ENCODE results near the gene TBL1X. TPM values are rescaled to one million over a fixed set of nuclear protein-coding genes. Genes with fewer than 3 reads are reported as not detected.

The TBL1X gene
- total RNA-seq, 5 donors from 2014 or later (not counting 1 experiment from before 2014, with no cell fraction given), result 21.0 to 50.8 (median 40.5) TPM

DNA sequence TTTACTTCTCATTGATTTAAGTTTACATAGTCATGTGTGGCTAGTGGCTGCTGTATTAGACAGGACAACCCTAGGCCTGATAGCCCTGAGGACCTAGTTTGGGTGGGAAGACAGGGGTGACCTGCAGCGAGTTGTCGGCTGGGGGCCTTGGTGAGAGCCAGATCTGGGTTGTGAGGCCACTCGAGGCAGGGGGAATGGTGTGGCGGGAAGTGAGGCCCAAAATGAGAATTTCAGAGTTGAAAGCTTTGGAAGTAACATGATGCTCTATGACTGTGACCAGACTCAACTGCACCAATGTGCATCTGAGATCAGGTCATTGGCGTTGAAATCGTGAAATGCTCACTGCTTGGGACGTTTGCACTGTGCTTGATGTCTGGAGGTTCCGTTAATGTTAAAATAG, 72.9 kb downstream of the TBL1X start:
- Histone ChIP-seq H3K9me3 (no peaks in the 10 kb centered on the region), H3K4me1 (ENCODE audit: control insufficient read depth in 1 of 2, extremely low read depth in 1 of 2, insufficient read depth in 2 of 2, low read length in 2 of 2) (peaks cover 3 to 15% of the 10 kb centered on the region in 2 experiments), H3K27ac (ENCODE audit: low read length) (no peak overlapping the region), H3K27me3 (replicated peaks in 1 of 2; ENCODE audit: control insufficient read depth in 2 of 2, extremely low read depth in 1 of 2, insufficient read depth in 2 of 2, low read length in 1 of 2) (no peaks in the 10 kb centered on the region), H3K4me3 (ENCODE audit: control insufficient read depth in 1 of 2, extremely low read depth in 1 of 2, low read length in 1 of 2) (no peak overlapping the region), H3K36me3 (ENCODE audit: control insufficient read depth in 2 of 2, extremely low read depth in 1 of 2, insufficient read depth in 1 of 2, low read length in 1 of 2) (no peaks in the 10 kb centered on the region)
- H3K27ac Mint-ChIP-seq, result no peak overlapping the region
- CTCF ChIA-PET, result no interaction called here
- ATAC-seq (replicated peaks in 1 of 4), result no peak
- no peaks in the 10 kb centered on the region for H3K9me3 Mint-ChIP-seq
- H3K27me3 Mint-ChIP-seq, result no peaks in the 10 kb centered on the region
- H3K4me1 Mint-ChIP-seq, result peaks cover 24 to 57% (median 54%) of the 10 kb centered on the region in 3 donors
- 92% methylated on average over 2 of the region's 8 CpGs for WGBS (ENCODE audit: insufficient coverage)
- H3K36me3 Mint-ChIP-seq, result peaks cover 19% of the 10 kb centered on the region
- POLR2A ChIA-PET, result no interaction called here
- no peak overlapping the region for H3K4me3 Mint-ChIP-seq
- no peak for DNase-seq

DNA sequence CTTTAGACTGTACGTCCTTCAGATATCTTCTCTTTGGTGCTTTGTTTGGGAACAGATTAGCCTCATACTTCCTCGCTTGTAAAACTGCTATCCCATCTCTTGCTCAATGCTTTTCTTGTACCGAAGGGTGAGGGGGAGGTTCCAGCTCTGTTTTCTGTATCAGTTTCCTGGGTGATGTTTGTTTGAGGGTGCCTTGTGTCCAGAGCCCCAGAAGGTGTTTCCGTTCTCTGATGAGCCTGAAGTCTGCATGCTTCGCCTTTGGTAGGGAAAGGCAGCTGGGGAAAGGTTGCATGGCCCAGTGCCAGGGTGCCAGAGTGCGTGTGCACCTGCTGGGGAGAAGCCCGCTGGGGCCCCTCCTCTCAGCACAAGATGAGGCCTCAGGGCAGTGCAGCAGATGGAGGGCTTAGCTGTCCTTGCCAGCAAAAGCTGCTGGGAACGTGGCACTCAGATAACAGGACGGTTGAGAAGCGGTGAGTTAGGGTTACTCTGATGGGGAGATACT, 73.7 kb downstream of the TBL1X start:
- Mint-ChIP-seq H3K27ac (no peak overlapping the region), H3K4me3 (no peak overlapping the region), H3K4me1 (peaks cover 20 to 52% (median 51%) of the 10 kb centered on the region in 3 donors), H3K9me3 (no peaks in the 10 kb centered on the region), H3K27me3 (no peaks in the 10 kb centered on the region), H3K36me3 (peaks cover 19% of the 10 kb centered on the region)
- WGBS (ENCODE audit: insufficient coverage), result 90% methylated on average over 4 of the region's 10 CpGs
- Histone ChIP-seq H3K27me3 (replicated peaks in 1 of 2; ENCODE audit: control insufficient read depth in 2 of 2, extremely low read depth in 1 of 2, insufficient read depth in 2 of 2, low read length in 1 of 2) (no peaks in the 10 kb centered on the region), H3K4me3 (ENCODE audit: control insufficient read depth in 1 of 2, extremely low read depth in 1 of 2, low read length in 1 of 2) (no peak overlapping the region), H3K4me1 (ENCODE audit: control insufficient read depth in 1 of 2, extremely low read depth in 1 of 2, insufficient read depth in 2 of 2, low read length in 2 of 2) (peaks cover 3 to 15% of the 10 kb centered on the region in 2 experiments), H3K9me3 (no peaks in the 10 kb centered on the region), H3K27ac (ENCODE audit: low read length) (no peak overlapping the region), H3K36me3 (ENCODE audit: control insufficient read depth in 2 of 2, extremely low read depth in 1 of 2, insufficient read depth in 1 of 2, low read length in 1 of 2) (no peaks in the 10 kb centered on the region)
- ChIA-PET POLR2A (no interaction called here), CTCF (no interaction called here)
- DNase-seq (peak in 1 of 35 experiments; percentile 1), ATAC-seq (replicated peaks in 1 of 4) (peak in 1 of 4 experiments; percentile 29)

DNA sequence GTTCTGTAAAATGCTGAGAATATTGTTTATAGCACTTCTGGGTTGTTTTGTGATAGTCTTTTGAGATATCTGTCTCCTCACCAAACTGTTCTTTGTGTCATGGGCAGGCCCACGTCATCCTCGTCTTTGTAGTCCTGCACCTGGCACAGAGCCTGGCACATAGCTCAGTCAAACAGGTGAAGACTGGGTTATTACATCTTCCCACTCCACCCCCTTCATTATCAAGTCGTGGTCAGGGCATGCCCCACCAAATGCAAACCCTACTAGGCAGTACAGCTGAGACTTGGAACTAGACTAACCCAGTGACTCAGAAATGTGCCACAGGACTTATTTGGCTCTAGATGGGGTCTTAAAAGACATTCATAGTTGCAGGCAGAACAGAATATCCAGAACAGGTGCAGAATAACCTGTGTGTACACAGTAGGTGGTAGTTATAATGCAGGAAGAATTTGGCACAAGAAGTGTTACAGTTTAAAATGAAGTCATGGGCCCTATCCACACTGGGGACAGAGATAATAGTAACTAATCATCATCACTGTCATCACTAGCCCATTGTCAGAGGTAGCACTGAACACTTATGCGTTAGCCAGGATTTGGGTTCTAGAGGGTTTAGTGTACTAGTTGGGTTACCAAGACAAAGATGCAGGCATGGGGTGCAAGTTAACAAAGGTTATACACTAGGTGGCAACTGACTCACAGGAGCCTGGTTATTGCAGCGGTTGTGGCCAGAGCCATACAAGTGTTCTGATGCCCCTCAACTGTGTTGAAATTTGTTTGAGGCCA, 74.9 kb downstream of the TBL1X start:
- Mint-ChIP-seq H3K27ac (no peak overlapping the region), H3K4me1 (peaks cover 22 to 45% (median 41%) of the 10 kb centered on the region in 3 donors), H3K27me3 (no peaks in the 10 kb centered on the region), H3K36me3 (peaks cover 19% of the 10 kb centered on the region), H3K4me3 (no peak overlapping the region), H3K9me3 (no peaks in the 10 kb centered on the region)
- DNase-seq, result peak in 3 of 35 experiments; percentile 3 to 9 (median 6)
- no peaks in the 10 kb centered on the region for H3K9me3 ChIP-seq
- H3K36me3 ChIP-seq (ENCODE audit: control insufficient read depth in 2 of 2, extremely low read depth in 1 of 2, insufficient read depth in 1 of 2, low read length in 1 of 2), result no peaks in the 10 kb centered on the region
- ATAC-seq (replicated peaks in 1 of 4), result peak in 1 of 4 experiments; percentile 29
- ChIA-PET POLR2A (no interaction called here), CTCF (no interaction called here)
- H3K27ac ChIP-seq (ENCODE audit: low read length), result no peak overlapping the region
- H3K27me3 ChIP-seq (replicated peaks in 1 of 2; ENCODE audit: control insufficient read depth in 2 of 2, extremely low read depth in 1 of 2, insufficient read depth in 2 of 2, low read length in 1 of 2), result no peaks in the 10 kb centered on the region
- peaks cover 0 to 12% of the 10 kb centered on the region in 2 experiments for H3K4me1 ChIP-seq (ENCODE audit: control insufficient read depth in 1 of 2, extremely low read depth in 1 of 2, insufficient read depth in 2 of 2, low read length in 2 of 2)
- no CpG with 5 or more reads among the region's 5 CpGs for WGBS (ENCODE audit: insufficient coverage)
- H3K4me3 ChIP-seq (ENCODE audit: control insufficient read depth in 1 of 2, extremely low read depth in 1 of 2, low read length in 1 of 2), result no peak overlapping the region

DNA sequence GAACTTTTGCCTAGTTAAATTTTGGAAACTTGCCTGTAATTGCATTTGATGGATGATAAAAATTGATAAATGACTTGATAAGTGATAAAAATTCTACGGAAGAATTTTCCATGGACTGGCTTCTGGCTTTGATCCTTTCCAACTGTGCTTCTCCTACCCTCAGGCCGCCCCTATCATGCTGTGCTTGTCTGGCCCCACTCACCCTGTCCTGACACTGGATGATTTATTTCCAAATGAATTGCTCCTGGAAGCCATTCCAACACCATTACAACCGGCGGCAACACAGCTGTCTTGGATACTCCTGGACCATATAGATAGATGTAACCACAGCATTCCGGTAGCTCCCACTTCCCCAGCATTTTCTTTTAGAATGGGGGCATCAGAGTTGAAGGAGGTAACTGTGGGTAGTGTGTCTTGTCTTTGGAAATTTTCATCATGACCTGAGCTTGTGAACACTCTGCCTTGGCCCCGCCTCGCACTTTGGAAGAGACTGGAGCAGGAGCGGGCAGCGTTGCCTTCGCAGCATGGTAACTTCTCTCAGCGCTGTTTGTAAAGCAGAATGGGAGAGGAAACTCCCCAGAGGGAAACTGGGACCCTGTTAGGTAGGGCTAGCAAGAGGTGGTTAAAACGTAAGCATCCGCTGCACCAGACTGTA, 77.4 kb downstream of the TBL1X start:
- peaks cover 22 to 36% (median 35%) of the 10 kb centered on the region in 3 donors for H3K4me1 Mint-ChIP-seq
- H3K4me3 Mint-ChIP-seq, result no peak overlapping the region
- H3K27ac Mint-ChIP-seq, result no peak overlapping the region
- WGBS (ENCODE audit: insufficient coverage), result 100% methylated on average over 2 of the region's 13 CpGs
- no peak for DNase-seq
- H3K27me3 ChIP-seq (replicated peaks in 1 of 2; ENCODE audit: control insufficient read depth in 2 of 2, extremely low read depth in 1 of 2, insufficient read depth in 2 of 2, low read length in 1 of 2), result no peaks in the 10 kb centered on the region
- H3K36me3 Mint-ChIP-seq, result peaks cover 20% of the 10 kb centered on the region
- H3K9me3 Mint-ChIP-seq, result no peaks in the 10 kb centered on the region
- H3K4me1 ChIP-seq (ENCODE audit: control insufficient read depth in 1 of 2, extremely low read depth in 1 of 2, insufficient read depth in 2 of 2, low read length in 2 of 2), result peaks cover 0 to 7% of the 10 kb centered on the region in 2 experiments
- H3K4me3 ChIP-seq (ENCODE audit: control insufficient read depth in 1 of 2, extremely low read depth in 1 of 2, low read length in 1 of 2), result no peak overlapping the region
- POLR2A ChIA-PET, result no interaction called here
- H3K27me3 Mint-ChIP-seq, result no peaks in the 10 kb centered on the region
- no peaks in the 10 kb centered on the region for H3K9me3 ChIP-seq
- CTCF ChIA-PET, result no interaction called here
- H3K27ac ChIP-seq (ENCODE audit: low read length), result no peak overlapping the region
- no peaks in the 10 kb centered on the region for H3K36me3 ChIP-seq (ENCODE audit: control insufficient read depth in 2 of 2, extremely low read depth in 1 of 2, insufficient read depth in 1 of 2, low read length in 1 of 2)
- ATAC-seq (replicated peaks in 1 of 4), result no peak

DNA sequence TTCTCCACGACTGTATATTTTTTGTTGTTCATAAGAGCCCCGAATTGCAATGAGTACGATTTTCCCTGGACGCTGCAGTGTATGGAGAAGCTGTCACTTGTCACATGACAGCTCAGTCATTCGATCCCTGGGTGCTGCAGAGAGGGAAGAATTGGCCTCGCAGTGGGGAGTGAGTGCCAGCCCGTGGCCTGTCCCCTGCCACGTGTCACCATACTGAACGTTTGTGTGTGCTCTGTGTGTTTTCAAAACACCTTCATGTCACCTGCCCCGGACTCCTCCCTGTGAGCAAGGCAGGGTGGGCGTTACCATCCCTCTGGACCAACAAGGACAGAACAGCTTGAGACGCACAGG, 77.9 kb downstream of the TBL1X start:
- DNase-seq (no peak), ATAC-seq (replicated peaks in 1 of 4) (no peak)
- H3K9me3 ChIP-seq, result no peaks in the 10 kb centered on the region
- H3K27me3 ChIP-seq (replicated peaks in 1 of 2; ENCODE audit: control insufficient read depth in 2 of 2, extremely low read depth in 1 of 2, insufficient read depth in 2 of 2, low read length in 1 of 2), result no peaks in the 10 kb centered on the region
- no peak overlapping the region for H3K4me3 Mint-ChIP-seq
- H3K4me1 ChIP-seq (ENCODE audit: control insufficient read depth in 1 of 2, extremely low read depth in 1 of 2, insufficient read depth in 2 of 2, low read length in 2 of 2), result peaks cover 0 to 7% of the 10 kb centered on the region in 2 experiments
- H3K27ac Mint-ChIP-seq, result no peak overlapping the region
- H3K4me1 Mint-ChIP-seq, result peaks cover 22 to 34% (median 30%) of the 10 kb centered on the region in 3 donors
- ChIA-PET CTCF (no interaction called here), POLR2A (no interaction called here)
- H3K27ac ChIP-seq (ENCODE audit: low read length), result no peak overlapping the region
- 80% methylated on average over 4 of the region's 12 CpGs for WGBS (ENCODE audit: insufficient coverage)
- no peak overlapping the region for H3K4me3 ChIP-seq (ENCODE audit: control insufficient read depth in 1 of 2, extremely low read depth in 1 of 2, low read length in 1 of 2)
- H3K9me3 Mint-ChIP-seq, result peaks cover 0 to 2% (median 0%) of the 10 kb centered on the region in 3 donors
- H3K36me3 ChIP-seq (ENCODE audit: control insufficient read depth in 2 of 2, extremely low read depth in 1 of 2, insufficient read depth in 1 of 2, low read length in 1 of 2), result no peaks in the 10 kb centered on the region
- H3K36me3 Mint-ChIP-seq, result peaks cover 15% of the 10 kb centered on the region
- H3K27me3 Mint-ChIP-seq, result no peaks in the 10 kb centered on the region

DNA sequence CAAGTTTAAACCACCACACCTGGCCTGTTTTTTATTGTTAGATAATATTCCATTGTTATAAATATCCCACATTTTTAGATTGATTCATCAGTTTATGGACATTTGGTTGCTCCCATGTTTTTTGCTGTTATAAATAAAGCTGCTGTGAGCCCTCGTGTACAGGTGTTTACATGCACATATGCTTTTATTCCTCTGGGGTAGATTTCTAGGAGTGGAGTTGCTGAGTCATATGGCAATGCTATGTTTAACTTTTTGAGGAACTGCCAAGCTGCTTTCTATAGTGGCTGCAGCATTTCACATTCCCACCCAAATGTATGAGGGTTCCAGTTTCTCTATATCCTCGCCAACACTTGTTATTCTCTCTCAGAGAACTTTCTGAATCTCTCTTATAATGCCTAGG, 90.5 kb downstream of the TBL1X start:
- POLR2A ChIA-PET, result no interaction called here
- H3K4me3 ChIP-seq (ENCODE audit: control insufficient read depth in 1 of 2, extremely low read depth in 1 of 2, low read length in 1 of 2), result no peak overlapping the region
- H3K36me3 ChIP-seq (ENCODE audit: control insufficient read depth in 2 of 2, extremely low read depth in 1 of 2, insufficient read depth in 1 of 2, low read length in 1 of 2), result no peaks in the 10 kb centered on the region
- H3K4me1 ChIP-seq (ENCODE audit: control insufficient read depth in 1 of 2, extremely low read depth in 1 of 2, insufficient read depth in 2 of 2, low read length in 2 of 2), result peaks cover 0 to 5% of the 10 kb centered on the region in 2 experiments
- CTCF ChIA-PET, result no interaction called here
- no peaks in the 10 kb centered on the region for H3K9me3 ChIP-seq
- no peak for ATAC-seq (replicated peaks in 1 of 4)
- no peaks in the 10 kb centered on the region for H3K27me3 ChIP-seq (replicated peaks in 1 of 2; ENCODE audit: control insufficient read depth in 2 of 2, extremely low read depth in 1 of 2, insufficient read depth in 2 of 2, low read length in 1 of 2)
- WGBS (ENCODE audit: insufficient coverage), result no CpG with 5 or more reads among the region's 2 CpGs
- no peak overlapping the region for H3K27ac ChIP-seq (ENCODE audit: low read length)
- peaks cover 35 to 47% (median 44%) of the 10 kb centered on the region in 3 donors for H3K4me1 Mint-ChIP-seq
- no peak overlapping the region for H3K27ac Mint-ChIP-seq
- H3K9me3 Mint-ChIP-seq, result no peaks in the 10 kb centered on the region
- H3K4me3 Mint-ChIP-seq, result no peak overlapping the region
- DNase-seq, result no peak
- no peaks in the 10 kb centered on the region for H3K27me3 Mint-ChIP-seq
- peaks cover 11% of the 10 kb centered on the region for H3K36me3 Mint-ChIP-seq

Measured in T-cell (primary cell).